Measurements from ENCODE around the gene ANKRD13A. TPM values are rescaled to one million over a fixed set of nuclear protein-coding genes. Genes with fewer than 3 reads are reported as not detected.

The ANKRD13A gene
- total RNA-seq, 1 experiment from 2014 or later = 19.9 TPM

- POLR2A ChIA-PET = no interaction called here
- ATAC-seq = no peak
- H3K27ac ChIP-seq (ENCODE audit: low read depth, low read length) = peak overlapping the region; percentile 56
Observed at GRCh38 chr12:110047297-110047940, 48.2 kb downstream of the ANKRD13A start.

More at GRCh38 chr12:110047297-110047940, 48.2 kb downstream of the ANKRD13A start:
- Histone ChIP-seq H3K27me3 (ENCODE audit: insufficient read depth, low read length) (no peaks in the 10 kb centered on the region), H3K9ac (ENCODE audit: low read length) (peak overlapping the region; percentile 85), H3K36me3 (ENCODE audit: control insufficient read depth in 1 of 2, insufficient read depth in 2 of 2, low read length in 2 of 2) (peaks cover 0 to under 1% of the 10 kb centered on the region in 2 experiments; a peak in 1 of 4 replicates), H3K79me2 (ENCODE audit: insufficient read depth, low read length) (peaks cover 43% of the 10 kb centered on the region), H3K4me2 (ENCODE audit: low read length) (peak overlapping the region; percentile 93), H3K9me2 (ENCODE audit: insufficient read depth) (no peaks in the 10 kb centered on the region), H3K4me1 (ENCODE audit: control insufficient read depth in 1 of 2, insufficient read depth in 2 of 2, low read length in 2 of 2) (peaks cover 11 to 28% of the 10 kb centered on the region in 2 experiments; a peak in 3 of 4 replicates), H3K4me3 (replicated peaks in 1 of 2; ENCODE audit: low read depth in 1 of 2, low read length in 2 of 2) (peak overlapping the region; percentile 85 to 99), H2AFZ (ENCODE audit: low read depth, low read length, poor library complexity, severe bottlenecking) (no peak overlapping the region), H4K20me1 (ENCODE audit: insufficient read depth) (no peaks in the 10 kb centered on the region), H3K9me3 (ENCODE audit: control insufficient read depth in 1 of 2, insufficient read depth in 1 of 2, low read depth in 1 of 2, low read length in 2 of 2) (no peaks in the 10 kb centered on the region)
- BruUV-seq (replicated peaks) = no TSS peak
- intact Hi-C loops (cut with micrococcal nuclease) = no loop called here
- ChIA-PET RAD21 (ENCODE audit: low non-redundant PET in 1 of 2, low total read pairs in 2 of 2, uncharacterized antibody in 2 of 2, unreplicated experiment in 2 of 2) (no interaction called here), CTCF (interaction anchor here (1.4 kb wide), 1 partner anchor 384 kb away, joined by 4 read pairs; no protein-coding TSS in a partner anchor)
- no peak for DNase-seq (ENCODE audit: low read depth, low spot score)
- no peak for TF ChIP-seq CTCF (IDR thresholded peaks at IDR 0.05 in 2 of 3, conservative IDR thresholded peaks at IDR 0.05 in 1 of 3; ENCODE audit: borderline replicate concordance in 1 of 3, insufficient read depth in 1 of 3, low read depth in 2 of 3, low read length in 2 of 3)
- TF ChIP-seq EGR1 (IDR thresholded peaks at IDR 0.05; ENCODE audit: low read depth) = no peak
- no peak for TF ChIP-seq YY1 (IDR thresholded peaks at IDR 0.05; ENCODE audit: extremely low read depth, insufficient replicate concordance, low read depth, low read length)
- TF ChIP-seq, protein P1, sequence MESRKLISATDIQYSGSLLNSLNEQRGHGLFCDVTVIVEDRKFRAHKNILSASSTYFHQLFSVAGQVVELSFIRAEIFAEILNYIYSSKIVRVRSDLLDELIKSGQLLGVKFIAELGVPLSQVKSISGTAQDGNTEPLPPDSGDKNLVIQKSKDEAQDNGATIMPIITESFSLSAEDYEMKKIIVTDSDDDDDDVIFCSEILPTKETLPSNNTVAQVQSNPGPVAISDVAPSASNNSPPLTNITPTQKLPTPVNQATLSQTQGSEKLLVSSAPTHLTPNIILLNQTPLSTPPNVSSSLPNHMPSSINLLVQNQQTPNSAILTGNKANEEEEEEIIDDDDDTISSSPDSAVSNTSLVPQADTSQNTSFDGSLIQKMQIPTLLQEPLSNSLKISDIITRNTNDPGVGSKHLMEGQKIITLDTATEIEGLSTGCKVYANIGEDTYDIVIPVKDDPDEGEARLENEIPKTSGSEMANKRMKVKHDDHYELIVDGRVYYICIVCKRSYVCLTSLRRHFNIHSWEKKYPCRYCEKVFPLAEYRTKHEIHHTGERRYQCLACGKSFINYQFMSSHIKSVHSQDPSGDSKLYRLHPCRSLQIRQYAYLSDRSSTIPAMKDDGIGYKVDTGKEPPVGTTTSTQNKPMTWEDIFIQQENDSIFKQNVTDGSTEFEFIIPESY (IDR thresholded peaks at IDR 0.05; ENCODE audit: extremely low read depth, insufficient replicate concordance, low read length) = no peak
- TF ChIP-seq SRF (IDR thresholded peaks at IDR 0.05; ENCODE audit: low read depth) = no peak
- TF ChIP-seq CEBPB (IDR thresholded peaks at IDR 0.05; ENCODE audit: low read depth) = no peak
- TF ChIP-seq JUND (IDR thresholded peaks at IDR 0.05) = no peak
- TF ChIP-seq, protein P2, sequence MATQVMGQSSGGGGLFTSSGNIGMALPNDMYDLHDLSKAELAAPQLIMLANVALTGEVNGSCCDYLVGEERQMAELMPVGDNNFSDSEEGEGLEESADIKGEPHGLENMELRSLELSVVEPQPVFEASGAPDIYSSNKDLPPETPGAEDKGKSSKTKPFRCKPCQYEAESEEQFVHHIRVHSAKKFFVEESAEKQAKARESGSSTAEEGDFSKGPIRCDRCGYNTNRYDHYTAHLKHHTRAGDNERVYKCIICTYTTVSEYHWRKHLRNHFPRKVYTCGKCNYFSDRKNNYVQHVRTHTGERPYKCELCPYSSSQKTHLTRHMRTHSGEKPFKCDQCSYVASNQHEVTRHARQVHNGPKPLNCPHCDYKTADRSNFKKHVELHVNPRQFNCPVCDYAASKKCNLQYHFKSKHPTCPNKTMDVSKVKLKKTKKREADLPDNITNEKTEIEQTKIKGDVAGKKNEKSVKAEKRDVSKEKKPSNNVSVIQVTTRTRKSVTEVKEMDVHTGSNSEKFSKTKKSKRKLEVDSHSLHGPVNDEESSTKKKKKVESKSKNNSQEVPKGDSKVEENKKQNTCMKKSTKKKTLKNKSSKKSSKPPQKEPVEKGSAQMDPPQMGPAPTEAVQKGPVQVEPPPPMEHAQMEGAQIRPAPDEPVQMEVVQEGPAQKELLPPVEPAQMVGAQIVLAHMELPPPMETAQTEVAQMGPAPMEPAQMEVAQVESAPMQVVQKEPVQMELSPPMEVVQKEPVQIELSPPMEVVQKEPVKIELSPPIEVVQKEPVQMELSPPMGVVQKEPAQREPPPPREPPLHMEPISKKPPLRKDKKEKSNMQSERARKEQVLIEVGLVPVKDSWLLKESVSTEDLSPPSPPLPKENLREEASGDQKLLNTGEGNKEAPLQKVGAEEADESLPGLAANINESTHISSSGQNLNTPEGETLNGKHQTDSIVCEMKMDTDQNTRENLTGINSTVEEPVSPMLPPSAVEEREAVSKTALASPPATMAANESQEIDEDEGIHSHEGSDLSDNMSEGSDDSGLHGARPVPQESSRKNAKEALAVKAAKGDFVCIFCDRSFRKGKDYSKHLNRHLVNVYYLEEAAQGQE (IDR thresholded peaks at IDR 0.05; ENCODE audit: low read depth) = no peak
- TF ChIP-seq, protein P3, sequence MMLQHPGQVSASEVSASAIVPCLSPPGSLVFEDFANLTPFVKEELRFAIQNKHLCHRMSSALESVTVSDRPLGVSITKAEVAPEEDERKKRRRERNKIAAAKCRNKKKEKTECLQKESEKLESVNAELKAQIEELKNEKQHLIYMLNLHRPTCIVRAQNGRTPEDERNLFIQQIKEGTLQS (IDR thresholded peaks at IDR 0.05) = no peak
- TF ChIP-seq POLR2AphosphoS5 (IDR thresholded peaks at IDR 0.05; ENCODE audit: low read depth, low read length) = no peak
- TF ChIP-seq, protein P4, sequence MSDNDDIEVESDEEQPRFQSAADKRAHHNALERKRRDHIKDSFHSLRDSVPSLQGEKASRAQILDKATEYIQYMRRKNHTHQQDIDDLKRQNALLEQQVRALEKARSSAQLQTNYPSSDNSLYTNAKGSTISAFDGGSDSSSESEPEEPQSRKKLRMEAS (IDR thresholded peaks at IDR 0.05) = no peak
- no peak for TF ChIP-seq ZFX (IDR thresholded peaks at IDR 0.05)
- no peak for TF ChIP-seq CBX3 (IDR thresholded peaks at IDR 0.05; ENCODE audit: low read depth)
- TF ChIP-seq SP1 (IDR thresholded peaks at IDR 0.05; ENCODE audit: low read depth) = no peak
- TF ChIP-seq POLR2A (IDR thresholded peaks at IDR 0.05; ENCODE audit: borderline replicate concordance, extremely low read depth, insufficient read depth, insufficient read length) = no peak
- no peak for TF ChIP-seq ELF1 (IDR thresholded peaks at IDR 0.05; ENCODE audit: borderline replicate concordance, low read depth)
- no peak for TF ChIP-seq EZH2phosphoT487 (IDR thresholded peaks at IDR 0.05; ENCODE audit: borderline replicate concordance)
- no peak for TF ChIP-seq SIN3A (IDR thresholded peaks at IDR 0.05; ENCODE audit: low read depth)
- TF ChIP-seq RAD21 (IDR thresholded peaks at IDR 0.05; ENCODE audit: low read depth) = no peak
